ENCODE data around the gene CDC42EP3.

CDC42EP3 gene, protein sequence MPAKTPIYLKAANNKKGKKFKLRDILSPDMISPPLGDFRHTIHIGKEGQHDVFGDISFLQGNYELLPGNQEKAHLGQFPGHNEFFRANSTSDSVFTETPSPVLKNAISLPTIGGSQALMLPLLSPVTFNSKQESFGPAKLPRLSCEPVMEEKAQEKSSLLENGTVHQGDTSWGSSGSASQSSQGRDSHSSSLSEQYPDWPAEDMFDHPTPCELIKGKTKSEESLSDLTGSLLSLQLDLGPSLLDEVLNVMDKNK

GRCh38 chr2:37671009-37671815, at the start of gene CDC42EP3:
Gene CDC42EP3 (minus strand): TSS chr2:37671642. CDS start chr2:37646587, 25,055 bp downstream.
- DNase-seq, result peak; percentile 21

DNA sequence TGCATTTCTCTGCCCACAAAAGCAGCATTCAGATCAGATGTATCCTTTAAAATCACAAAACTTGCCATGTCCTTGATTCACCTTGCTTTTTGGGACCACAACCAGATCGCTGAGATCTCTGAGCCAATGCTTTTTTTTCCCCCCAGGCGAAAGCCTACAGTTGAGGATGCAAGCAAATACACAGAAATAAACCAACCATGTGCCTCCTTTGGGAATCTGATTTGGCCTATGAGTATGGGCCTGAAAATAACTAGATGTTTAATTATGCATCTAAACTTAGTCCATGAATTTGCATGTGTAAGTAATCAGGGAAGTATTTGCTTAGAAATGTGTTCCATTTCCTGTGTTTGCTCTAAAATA, 49.7 kb upstream of the CDC42EP3 start:
- no peak for DNase-seq

GRCh38 chr2:37720533-37721200, 49.2 kb upstream of the CDC42EP3 start:
- DNase-seq, result no peak

DNA sequence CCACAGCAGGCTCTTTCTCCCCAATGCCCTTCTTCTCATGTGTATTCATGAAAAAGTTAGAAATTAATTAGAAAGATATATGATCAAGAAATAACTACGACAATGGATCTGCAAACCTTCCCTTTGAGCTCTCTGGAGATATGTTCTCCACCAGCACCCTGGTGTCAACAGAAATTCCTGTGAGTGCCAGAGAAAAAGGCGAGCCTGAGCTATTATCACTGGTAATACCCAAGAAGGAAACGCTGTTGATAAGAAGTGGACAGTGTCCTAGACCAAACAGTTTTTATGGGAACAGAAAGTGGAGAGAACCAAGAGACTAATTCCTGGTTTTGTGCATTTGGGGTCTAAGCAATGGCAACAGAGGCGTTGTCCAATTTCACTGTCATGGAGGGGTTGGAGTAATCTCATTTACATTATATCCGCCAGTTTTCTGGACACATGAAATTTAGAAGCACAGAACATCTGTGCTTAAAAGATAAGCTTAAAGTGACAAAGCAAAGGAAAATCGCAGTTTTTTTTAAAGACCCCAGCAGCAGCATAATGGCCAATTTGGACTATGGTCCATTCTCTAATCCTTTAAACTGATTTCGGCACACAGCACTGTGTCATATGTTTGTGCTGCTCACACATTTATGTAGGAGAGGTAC, 47.2 kb upstream of the CDC42EP3 start:
- DNase-seq, result no peak

GRCh38 chr2:37713258-37713700, 41.8 kb upstream of the CDC42EP3 start:
- DNase-seq, result no peak

GRCh38 chr2:37711831-37712230, 40.4 kb upstream of the CDC42EP3 start:
- DNase-seq, result no peak

GRCh38 chr2:37711308-37711731, 39.9 kb upstream of the CDC42EP3 start:
- no peak for DNase-seq

GRCh38 chr2:37709111-37709510, 37.7 kb upstream of the CDC42EP3 start:
- no peak for DNase-seq

- no peak for DNase-seq
Observed at GRCh38 chr2:37708146-37708545, 36.7 kb upstream of the CDC42EP3 start.

GRCh38 chr2:37707393-37707792, 36.0 kb upstream of the CDC42EP3 start:
- no peak for DNase-seq

DNA sequence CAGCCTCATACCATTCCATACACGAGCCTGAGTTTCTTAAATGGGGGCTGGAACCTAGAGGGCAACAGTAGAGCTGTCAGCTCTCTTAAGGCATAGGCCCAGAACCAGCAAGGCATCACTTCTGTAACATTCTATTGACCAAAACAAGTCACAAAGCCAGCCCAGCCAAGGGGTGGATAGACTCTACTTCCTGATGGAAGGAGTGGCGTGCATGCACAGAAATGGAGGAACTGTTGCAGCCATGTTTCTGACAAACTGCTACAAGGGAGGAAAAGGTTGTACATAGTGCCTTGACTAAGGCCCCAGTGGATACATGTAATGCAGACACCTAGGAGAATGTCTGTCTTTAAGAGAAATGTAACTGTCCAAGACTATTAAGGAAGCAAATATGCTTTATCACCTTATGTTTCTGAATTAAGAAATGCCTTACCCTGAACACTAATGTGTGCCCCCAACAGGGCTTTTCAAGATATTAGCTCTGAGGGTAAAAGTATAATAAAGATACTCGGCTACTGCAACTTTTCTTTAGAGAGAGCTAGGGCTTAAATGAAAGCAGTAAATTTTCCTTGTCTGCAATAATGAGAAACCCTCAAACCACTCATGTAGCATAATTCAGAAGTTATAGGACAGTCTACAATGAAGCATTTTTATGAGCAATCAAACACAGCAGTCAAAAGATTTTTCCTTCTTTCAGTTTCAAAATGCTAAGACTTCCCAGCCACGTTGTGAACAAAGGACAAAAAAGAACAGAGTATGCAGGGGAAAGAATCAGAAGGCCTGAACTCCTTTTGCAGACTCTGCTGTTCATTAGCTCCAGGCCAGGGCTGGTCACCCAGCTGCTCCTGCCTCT, 35.1 kb upstream of the CDC42EP3 start:
- no peak for DNase-seq

DNA sequence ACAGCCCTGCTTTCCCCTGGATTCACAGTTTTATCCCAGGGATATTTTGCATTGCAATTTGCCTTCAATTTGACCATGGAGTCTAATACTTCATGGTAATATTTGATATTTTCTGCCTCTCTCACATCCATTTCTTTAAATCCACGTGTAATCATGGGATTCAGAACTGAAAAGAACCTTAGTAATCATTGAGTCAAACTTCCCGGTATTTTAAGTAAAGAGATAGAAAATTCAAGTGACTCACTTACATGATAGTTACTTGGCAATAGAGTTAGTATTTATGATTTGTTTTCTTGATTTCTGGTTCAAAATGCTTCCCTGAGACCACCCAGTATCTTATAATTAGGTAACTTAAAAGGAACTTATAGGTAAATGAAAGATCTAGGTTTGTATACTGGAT, 33.7 kb upstream of the CDC42EP3 start:
- no peak for DNase-seq

- DNase-seq, result no peak
Observed at GRCh38 chr2:37698931-37699481, 27.6 kb upstream of the CDC42EP3 start.

DNA sequence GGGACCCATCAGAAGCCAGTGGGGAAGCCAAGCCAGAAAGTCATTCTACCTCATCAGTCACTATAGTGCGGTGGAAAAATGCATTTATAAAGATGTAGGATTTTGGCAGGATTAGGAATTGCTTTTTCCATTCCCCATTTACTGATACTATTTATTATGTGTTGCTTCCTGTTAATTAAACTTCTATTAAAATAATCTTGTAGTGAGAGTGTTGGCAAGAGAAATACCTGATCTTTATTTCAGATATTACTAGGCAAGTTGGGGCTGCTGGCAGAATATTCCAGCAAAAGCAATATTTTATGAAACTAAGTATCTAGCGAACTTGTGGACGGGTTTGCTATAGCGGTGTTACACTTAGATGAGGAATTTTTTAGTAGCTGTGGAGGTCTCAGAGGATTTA, 23.9 kb upstream of the CDC42EP3 start:
- DNase-seq, result no peak

- no peak for DNase-seq
Observed at GRCh38 chr2:37692711-37693110, 21.3 kb upstream of the CDC42EP3 start.

DNA sequence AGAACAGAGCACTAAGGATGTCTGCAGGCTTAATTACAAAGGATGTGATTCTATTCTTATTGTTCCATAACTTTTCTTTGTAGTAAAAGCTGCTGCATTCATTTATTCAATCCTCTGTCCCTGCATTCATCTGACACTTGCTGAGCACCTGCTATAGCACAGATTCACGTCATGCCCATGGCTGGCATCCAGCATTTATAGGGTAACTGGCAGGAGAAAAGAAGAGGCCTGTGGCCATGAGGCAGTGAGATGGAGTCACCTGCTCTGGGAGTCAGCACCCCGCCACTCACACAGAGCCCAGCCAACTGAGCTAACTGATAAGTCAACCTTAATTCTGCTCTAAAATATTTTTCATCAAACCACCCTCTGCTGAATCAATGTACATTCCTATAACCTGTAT, 18.3 kb upstream of the CDC42EP3 start:
- no peak for DNase-seq

- DNase-seq, result no peak
Observed at GRCh38 chr2:37688771-37689468, 17.5 kb upstream of the CDC42EP3 start.

GRCh38 chr2:37686792-37687526, 15.5 kb upstream of the CDC42EP3 start:
- DNase-seq, result no peak

DNA sequence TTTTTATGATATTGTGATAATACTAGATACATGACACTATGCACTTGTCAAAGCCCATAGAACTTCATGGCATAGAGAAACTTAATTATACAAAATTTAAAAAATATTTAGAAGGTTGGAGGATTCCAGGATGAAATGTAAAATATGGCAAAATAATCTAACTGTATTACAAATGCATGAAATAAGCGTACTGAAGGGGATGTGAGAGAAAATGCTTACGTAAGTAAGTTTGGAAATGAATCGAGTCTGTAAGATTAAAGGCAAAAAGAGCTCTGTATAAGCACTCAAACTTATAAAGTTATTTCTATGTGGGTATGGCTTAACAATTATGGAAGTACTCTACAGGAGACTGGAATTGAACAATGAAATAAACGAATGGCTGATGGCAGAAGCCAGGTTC, 13.4 kb upstream of the CDC42EP3 start:
- no peak for DNase-seq

DNA sequence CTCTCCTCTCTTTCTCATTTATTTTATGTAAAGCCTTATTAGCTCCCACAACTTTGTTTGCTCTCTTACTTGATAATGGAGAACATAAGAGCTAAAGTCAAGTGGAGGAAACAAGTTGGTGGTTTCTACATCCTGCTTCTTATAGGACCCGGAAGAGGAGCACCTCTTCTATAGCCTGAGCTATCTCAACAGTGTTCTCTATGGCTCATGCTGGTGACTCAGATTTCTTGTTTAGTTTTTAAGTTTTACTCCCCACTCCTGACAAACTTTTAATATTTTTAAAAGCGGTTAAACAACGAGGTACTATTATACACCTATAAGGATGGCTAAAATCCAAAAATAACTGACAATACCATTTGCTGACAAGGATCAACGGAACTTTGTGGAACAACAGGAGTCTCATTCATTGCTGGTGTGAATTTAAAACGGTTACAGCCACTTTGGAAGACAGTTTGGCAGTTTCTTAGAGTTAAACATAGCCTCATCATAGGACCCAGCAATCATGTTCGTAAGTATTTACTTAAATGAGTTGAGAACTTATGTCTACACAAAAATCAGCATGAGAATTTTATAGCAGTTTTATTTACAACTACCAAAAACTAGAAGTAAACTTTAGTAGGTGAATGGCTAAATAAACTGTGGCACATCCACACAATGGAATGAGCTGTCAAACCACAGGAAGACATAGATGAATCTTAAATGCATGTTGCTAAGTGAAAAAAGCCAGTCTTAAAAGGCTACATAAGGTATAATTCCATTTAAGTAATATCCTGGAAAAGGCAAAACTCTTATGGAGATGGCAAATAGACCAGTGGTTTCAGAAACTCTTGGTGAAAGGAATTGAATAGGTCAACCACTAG, 12.7 kb upstream of the CDC42EP3 start:
- peak; percentile 10 for DNase-seq
